Stimulated activated CD4-positive, alpha-beta T cell treated with anti-CD3 and anti-CD28 coated beads, Interleukin-15, amount 100 ng/mL, for 48 hours (primary cell): Measurements from ENCODE around the gene AP2A1.
"Not testable (repeated sequence)": the region's sequence is repeated elsewhere in the genome, so short reads cannot be mapped to it uniquely, and the experiment has no call there.

Source experiments
- DNase-seq, 2 donors: peaks; one replicate each; pipeline ENCODE4 v3.0.0-alpha.2; 2020; ENCODE audit warnings: low read depth in 2 of 2

Gene AP2A1

DNA sequence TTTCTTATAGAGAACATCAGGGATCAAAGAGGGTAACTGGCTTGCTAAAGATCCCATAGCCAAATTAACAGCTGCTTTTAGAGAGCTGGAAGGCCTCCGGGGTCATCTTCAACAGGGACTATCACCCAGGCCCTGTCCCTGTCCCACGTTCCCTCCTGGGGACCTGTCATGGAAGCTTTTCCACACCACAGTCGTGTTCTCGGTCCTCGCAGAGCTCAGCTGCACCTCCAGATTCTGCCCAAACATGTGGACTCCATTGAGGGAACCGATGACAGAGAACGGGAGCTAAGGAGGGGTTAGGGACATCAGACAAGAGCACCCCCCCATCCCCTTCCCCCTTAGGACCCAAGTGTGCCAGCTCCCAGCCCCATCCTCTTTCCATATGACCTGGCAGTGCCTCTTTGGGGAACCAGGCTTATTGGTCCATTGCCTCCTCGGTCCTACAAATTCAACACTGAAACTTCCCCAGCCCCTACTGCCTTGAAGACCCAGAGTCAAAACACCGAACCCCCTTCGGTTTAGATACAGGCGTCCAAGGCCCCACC is 45.7 kb downstream of the AP2A1 start:
- DNase-seq, result no peak

DNA sequence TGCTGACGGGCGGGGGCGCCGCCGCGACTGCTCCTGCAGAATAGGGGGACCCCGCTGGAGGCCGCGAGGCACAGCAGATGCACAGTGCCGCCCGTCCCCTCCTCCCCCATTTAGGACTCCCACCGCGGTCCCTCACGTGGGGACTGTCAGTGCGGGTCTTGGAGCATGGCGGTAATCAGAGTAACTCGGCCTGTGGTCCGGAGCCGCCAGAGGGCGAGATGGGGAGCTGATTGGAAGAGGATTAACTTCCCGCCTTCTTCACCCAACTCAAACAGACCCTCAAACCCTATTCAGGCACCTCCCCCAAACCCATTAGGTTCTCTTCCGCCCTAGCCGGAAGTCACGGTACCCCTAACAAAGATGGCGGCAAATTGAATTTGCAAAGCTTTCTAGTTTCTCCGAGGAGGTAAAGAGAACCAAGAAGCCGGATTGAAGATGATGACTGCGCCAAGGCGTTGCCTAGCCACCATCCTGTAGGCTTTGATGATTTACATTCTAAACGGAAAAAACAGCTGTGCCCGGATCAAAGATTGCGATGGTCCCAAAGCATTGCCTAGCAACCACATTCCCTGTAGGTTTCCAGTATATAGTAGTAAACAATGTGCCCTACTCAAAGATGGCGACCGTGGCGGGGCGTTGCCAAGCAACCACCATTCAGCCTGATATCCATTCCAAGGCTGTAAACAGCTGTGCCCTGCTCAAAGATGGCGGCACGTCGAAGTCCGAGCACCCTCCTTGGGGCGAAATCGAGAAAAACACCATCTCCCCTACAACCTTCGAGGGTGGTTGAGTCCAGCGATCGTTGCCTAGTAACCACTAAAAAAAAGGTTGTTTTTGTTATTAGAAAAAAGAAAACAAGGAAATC is 46.4 kb downstream of the AP2A1 start, which contains the start of gene FUZ:
Gene FUZ (minus strand): TSS at position 296 of the 865 bp plus-strand sequence. CDS start 186 bp downstream, at position 110.
- DNase-seq, result peak; percentile 84 to 86

DNA sequence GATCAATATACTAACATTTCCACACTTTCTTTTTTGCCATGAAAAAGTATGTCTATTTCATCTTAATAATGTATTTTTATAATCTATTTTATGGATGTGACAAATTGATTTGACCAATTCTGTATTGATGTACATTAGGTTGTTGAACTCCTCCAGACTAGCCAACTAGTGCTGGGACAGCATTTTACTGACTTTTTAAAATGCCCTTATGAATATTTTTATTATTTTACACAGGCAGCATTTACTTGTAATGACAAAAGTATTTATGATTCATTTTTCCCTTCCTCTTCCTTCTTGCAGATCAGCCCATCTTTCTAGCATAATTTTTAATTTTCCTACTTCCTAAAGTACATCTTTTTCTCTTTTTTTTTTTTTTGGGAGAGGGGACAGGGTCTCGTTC is 47.2 kb downstream of the AP2A1 start:
- DNase-seq, result no peak

DNA sequence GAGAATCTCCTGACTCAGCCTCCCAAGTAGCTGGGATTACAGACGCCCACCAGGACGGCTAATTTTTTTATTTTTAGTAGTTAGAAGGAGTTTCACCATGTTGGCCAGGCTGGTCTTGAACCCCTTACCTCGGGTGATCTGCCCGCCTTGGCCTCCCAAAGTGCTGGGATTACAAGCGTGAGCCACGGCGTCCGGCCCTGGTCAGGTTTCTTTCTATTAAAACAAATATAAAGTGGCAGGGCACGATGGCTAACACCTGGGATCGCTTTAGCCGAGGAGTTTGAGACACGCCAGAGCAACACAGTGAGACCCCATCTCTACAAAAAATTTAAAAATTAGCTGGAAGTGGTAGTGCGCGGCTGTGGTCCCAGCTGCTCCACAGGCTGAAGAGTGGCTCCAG is 49.8 kb downstream of the AP2A1 start:
- DNase-seq, result no peak

DNA sequence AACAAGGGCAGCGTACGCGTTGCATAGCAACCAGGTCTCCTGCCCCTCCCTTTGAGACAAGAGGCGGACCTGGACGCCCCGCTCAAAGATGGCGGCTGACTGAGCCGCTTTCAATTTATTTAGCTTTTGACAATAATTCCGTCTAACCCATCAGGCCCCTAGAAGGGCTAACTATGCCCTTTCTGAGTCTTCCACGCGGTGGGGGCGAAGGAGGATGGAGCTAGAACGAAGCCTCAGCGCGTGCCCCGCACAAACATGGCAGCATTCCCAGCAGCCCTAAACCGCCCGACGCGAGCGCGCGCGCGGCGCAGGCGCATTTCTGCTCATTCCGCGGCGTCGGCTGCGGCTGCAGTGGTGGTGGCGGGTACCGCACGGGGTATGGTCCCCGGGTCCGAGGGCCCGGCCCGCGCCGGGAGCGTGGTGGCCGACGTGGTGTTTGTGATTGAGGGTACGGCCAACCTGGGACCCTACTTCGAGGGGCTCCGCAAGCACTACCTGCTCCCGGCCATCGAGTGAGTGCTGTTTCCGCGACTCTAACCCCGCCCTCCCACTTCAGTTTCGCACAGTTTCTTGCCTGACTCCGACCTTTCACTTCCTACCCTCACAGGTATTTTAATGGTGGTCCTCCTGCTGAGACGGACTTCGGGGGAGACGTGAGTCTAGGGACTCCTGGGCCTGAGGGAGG is 51.3 kb downstream of the AP2A1 start, which contains the start of gene MED25:
Gene MED25 (plus strand): TSS at position 326 of the 685 bp plus-strand sequence. CDS start 53 bp downstream, at position 379.
- DNase-seq, result peak; percentile 69 to 77

DNA sequence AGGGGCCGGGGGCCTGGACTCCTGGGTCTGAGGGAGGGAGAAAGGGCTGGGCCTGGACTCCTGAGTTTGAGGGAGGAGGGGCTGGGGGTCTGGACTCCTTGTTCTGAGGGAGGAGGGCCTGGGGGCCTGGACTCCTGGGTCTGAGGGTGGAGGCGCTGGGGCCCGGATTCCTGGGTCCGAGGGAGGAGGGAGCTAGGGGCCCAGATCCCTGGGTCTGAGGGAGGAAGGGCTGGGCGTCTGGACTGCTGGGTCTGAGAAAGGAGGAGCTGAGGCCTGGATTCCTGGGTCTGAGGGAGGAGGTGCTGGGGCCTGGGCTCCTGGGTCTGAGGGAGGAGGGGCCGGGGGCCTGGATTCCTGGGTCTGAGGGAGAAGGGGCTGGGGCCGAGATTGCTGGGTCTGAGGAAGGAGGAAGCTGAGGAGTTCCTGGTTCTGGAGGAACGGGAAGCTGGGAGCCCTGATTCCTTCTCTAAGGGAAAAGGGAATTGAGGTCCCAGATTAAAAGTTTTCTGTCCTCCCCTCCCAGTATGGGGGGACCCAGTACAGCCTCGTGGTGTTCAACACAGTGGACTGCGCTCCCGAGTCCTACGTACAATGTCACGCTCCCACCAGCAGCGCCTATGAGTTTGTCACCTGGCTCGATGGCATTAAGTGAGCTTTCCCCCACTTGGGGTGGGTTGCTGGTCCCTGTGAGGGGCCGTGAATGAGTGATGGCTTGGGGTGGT is 52.0 kb downstream of the AP2A1 start:
- DNase-seq, result no peak

DNA sequence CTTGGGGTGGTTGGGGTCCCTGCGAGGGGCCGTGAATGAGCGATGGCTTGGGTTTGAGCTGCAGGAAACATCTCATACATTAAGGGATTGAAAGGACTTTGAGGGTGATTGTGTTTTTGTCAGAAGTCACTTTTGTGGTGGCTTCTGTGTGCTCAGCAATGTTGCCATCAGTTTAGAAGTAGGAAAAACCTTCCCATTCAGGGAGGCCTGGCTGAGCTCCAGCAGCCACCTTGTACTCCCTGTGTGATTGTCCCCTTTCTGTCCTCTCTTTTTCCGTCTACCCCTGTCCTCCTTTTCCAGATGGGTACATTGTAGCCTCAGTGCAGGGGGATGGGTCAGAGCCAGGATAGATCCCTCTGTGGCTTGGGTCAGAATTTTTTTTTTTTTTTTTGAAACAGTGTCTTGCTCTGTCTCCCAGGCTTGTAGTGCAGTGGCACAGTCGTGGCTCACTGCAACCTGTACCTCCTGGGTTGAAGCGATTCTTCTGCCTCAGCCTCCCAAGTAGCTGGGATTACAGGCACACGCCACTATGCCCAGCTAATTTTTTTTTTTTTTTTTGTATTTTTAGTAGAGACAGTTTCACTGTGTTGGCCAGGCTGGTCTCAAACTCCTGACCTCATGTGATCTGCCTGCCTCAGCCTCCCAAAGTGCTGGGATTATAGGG is 52.8 kb downstream of the AP2A1 start:
- DNase-seq, result not testable (repeated sequence)

DNA sequence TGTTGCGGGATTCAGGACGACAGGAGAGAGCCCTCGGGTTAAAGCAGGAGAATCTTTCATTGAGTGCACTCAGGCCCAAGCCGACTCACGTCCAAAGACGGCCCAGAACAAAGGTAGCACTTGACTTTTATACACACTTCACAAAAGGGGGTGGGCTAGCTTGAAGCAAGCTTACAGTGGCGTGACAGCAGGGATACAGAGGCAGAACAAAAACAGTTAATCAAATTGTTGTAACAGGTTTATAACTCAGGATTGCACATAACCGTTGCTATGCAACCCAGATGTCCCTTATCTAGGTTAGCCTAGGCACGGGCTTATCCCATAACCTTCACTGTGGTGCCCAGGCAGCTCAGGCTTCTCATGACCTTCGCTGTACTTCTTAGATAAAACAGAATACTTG is 53.3 kb downstream of the AP2A1 start:
- DNase-seq, result no peak

DNA sequence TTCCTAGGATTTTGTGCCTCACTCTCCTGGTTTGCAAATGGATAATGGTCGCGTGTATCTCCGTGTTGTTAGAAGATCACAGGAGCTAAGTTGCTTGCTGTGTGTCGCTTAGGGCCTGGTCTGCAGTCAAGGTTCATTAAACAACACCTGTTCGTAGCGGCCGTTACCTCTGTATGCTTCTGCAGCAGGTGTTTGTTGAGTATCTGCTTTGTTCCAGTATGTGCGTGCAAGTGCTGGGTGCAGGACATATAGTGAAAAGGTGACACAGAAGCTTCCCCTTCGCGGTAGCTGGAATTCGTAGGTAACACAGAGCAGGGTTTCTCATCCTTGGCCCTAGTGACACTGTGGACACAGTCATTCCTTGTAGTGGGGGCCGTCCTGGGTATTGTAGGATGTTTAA is 56.7 kb downstream of the AP2A1 start:
- DNase-seq, result no peak

DNA sequence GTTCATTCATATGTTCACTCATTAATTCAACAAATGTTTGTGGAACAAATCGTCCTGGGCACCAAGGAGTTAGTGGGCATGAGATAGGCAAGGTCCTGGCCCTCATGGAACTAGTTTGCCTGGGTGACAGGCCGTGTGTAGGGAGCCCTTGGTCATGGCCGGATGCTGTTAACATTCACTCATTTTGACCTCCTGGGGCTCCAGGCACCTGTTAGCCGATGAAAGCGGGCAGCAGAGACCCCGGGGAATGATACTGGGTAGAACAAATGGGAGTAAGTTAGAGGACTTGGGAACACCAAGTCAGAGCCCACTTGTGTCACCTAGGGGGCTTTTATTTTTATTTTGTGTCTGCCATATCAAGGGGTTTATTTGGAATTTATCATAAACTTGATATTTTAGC is 57.9 kb downstream of the AP2A1 start:
- DNase-seq, result no peak

DNA sequence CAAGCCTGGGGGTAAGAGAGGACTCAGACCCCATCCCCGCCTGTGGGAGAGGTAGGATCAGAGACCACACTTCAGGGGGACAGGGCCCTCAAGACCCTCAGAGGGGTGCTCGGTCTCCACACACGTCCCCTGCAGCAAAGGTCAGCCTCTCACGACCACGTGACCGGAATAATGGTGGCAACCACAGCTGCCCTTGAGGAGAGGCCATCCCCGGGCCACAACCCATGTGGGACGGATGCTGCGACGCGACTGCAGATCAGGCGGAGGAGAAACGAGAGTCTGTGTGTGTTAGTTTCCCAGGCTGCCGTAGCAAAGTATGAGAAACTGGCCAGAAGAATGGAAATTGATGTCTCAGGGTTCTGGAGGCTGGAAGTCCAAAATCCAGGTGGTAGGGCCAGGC is 60.2 kb downstream of the AP2A1 start:
- DNase-seq, result no peak

DNA sequence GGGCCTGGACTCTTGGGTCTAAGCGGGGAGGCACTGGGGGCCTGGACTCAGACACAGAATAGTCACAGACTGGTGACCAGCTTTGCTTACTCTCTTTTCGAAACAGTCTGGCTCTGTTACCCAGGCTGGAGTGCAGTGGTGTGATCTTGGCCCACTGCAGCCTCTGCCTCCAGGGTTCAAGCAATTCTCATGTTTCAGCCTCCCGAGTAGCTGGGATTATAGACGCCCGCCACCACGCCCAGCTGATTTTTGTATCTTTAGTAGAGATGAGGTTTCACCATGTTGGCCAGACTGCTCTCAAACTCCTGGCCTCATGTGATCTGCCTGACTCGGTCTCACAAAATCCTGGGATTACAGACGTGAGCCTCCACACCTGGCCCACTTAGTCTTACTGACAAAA is 62.4 kb downstream of the AP2A1 start:
- no peak for DNase-seq

DNA sequence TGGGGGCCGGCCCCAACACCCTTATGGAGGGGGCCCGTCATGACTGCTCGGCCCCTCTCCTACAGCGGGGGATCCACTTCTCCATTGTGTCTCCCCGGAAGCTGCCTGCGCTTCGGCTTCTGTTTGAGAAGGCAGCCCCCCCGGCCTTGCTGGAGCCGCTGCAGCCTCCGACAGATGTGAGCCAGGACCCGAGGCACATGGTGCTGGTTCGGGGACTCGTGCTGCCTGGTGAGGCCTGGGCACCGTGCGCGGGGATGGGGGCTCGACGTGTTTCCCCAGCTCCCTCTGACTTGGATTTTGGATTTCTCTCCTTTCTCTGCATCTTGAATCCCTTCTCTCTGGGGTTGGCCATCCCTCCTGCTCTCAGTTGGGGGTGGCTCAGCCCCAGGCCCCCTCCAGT is 62.9 kb downstream of the AP2A1 start:
- DNase-seq, result no peak

DNA sequence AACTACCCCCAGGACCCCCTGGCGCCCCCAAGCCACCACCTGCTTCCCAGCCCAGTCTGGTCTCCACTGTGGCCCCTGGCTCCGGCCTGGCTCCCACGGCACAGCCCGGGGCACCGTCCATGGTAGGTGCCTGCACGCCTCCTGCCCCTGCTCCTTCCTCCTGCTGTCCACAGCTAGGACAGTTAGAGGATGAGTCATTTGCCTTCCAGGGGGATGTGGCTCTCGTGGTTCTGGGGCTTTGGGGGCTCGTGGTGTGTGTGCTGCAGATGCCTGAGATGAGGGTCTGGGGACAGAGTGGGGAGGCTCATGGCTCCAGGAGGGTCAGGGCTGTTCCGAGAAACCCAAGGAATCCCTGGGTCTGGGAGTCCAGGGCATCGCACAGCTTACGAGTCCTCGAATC is 64.0 kb downstream of the AP2A1 start:
- no peak for DNase-seq

DNA sequence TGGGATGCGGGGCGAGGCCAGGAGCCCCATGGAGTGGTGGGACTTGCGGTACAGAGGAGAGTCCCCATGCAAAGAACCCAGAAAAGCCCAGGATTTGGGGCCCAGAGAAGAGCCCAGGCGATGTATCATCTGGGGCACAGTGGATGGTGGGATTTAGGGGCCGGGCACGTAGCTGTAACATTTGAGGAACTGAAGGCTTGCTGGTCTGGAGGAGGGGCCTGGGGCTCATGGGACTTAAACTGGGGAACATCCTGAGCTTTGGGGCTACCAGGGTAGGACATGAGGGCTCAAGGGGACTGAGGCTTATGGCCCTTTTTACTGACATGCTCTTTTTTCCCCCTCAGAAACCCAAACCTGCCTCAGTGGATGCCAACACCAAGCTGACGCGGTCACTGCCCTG is 64.8 kb downstream of the AP2A1 start:
- no peak for DNase-seq

DNA sequence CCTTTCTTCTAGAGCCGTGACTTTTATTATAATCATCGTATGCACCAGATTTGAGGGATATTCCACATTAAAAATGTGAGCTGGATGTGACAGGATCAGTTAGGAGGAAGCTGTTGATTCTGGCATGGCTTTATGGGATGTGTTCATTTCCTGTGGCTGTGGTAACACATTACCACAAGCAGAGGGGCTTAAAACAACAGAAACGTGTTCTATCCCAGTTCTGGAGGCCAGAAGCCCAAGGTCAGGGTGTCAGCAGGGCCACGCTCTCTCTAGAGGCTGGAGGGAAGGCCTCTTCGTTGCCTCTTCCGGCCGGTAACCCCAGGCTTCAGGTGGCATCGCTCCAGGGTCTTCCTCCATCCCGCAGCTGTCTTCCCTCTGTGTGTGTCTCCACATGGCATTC is 65.8 kb downstream of the AP2A1 start:
- no peak for DNase-seq

DNA sequence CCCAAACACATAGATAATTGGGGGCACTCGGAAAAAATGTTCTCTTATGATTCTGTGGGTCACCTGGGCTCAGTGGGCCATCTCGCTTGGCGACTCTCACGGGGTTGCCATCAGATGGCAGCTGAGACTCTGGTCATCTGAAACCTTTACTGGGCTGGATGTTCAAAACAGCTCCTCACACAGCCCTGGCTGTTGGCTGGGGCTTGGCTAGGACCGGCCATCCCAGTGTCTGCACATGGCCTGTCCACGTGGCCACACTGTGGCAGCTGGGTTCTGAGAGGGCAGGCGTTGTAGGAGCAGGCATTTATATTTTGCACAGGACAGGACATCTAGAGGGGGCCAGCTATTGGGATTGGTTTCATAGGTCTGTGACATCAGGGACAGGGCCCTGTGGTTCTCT is 66.8 kb downstream of the AP2A1 start:
- DNase-seq, result no peak

DNA sequence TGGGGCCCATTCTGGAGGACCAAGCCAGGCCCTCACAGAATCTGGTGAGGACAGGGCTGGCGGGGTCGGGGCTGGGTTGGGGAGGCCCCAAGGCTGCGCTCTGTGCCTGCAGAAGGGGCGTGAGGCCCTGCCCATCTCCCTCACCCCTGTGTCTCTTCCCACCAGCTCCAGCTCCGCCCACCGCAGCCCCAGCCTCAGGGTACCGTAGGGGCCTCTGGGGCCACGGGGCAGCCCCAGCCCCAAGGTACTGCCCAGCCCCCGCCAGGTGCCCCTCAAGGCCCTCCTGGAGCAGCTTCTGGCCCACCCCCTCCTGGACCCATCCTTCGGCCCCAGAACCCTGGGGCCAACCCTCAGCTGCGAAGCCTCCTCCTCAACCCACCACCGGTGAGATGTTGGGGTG is 68.8 kb downstream of the AP2A1 start:
- DNase-seq, result no peak

DNA sequence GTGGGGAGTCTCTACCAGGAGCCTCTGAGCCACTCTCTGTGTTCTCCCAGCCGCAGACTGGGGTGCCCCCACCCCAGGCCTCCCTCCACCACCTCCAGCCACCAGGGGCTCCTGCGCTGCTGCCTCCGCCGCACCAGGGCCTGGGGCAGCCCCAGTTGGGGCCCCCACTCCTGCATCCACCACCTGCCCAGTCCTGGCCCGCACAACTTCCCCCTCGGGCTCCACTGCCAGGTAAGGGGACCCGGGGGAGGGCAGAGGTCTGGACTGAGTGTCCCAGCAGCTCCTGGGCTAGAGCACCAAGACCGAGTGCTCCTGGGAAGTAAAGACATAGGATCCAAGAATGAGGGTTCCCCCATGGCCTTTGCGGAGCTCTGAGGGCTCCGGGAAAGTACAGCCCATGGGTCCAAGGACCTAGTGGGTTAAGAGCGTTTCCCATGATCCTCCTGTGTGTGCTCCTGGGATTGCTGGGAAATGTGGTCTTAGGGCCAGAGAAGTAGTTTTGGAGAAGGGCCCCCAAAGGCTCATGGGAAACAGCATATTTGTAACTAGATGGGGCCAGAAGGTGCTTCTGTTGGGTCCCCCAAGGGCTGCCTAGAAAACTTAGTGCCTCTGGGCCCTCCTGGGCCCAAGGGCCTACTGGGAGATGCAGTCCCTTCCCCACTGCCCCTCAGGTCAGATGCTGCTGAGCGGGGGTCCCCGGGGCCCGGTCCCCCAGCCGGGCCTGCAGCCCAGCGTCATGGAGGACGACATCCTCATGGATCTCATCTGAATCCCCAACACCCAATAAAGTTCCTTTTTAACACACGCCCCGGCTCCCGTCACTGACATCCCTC is 69.6 kb downstream of the AP2A1 start:
- no peak for DNase-seq

DNA sequence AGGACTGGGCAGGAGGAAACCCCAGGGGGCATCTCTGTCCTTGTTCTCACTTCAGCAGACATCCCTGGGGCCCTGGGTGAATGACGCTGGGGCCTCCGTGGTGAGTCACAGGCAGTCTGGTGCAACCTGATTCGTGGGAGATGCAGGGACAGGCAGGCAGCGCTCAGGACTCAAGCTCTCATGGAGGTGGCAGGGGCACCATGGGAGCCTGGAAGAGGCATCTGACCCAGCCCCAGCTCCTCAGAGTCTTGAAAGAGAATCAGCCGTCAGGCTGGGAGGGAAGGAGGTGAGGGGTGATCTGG is 70.2 kb downstream of the AP2A1 start:
- no peak for DNase-seq

DNA sequence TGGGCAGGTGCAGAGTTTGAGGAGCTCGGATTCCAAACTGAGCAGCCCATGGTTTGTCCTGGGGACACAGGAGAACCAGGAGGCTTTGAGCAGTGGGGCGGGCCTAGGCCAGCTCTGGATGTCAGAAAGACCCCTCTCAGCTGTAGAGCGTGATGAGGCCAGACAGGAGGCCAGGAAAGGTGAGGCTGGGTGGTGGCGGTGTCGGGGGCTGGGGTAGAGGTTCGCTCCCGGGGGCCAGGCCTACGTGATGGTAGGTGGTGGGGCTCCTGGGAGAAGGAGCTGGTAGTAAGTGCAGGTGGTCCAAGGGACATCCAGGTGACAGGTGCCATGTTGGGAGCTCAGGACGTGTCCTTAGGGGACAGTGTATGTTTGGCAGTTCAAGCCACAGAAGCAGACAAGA is 70.6 kb downstream of the AP2A1 start:
- no peak for DNase-seq
